Stomach smooth muscle (tissue), 2 donors: ENCODE measurements around the gene NR1I3.

Experiments used
- H3K27ac ChIP-seq: one replicate; pipeline ENCODE4 v1.7.0; 2013; ENCODE audit warnings: mild to moderate bottlenecking, low read length, inconsistent platforms
- H3K27me3 ChIP-seq, 2 donors: one replicate each; pipeline ENCODE4 v1.7.0; 2013; ENCODE audit warnings: low read length in 2 of 2; ENCODE audit not compliant: insufficient read depth in 2 of 2, control insufficient read depth in 1 of 2
- H3K36me3 ChIP-seq, 2 donors: one replicate each; pipeline ENCODE4 v1.7.0; 2013; ENCODE audit warnings: low read length in 2 of 2; ENCODE audit not compliant: control insufficient read depth in 2 of 2, insufficient read depth in 2 of 2
- H3K4me1 ChIP-seq: one replicate; pipeline ENCODE4 v1.7.0; 2013; ENCODE audit warnings: low read length; ENCODE audit not compliant: control insufficient read depth, insufficient read depth
- H3K4me3 ChIP-seq, 2 donors: one replicate each; pipeline ENCODE4 v1.7.0; 2013; ENCODE audit warnings: low read length in 2 of 2
- H3K9ac ChIP-seq, 2 donors: one replicate each; pipeline ENCODE4 v1.7.0; 2013; ENCODE audit warnings: low read length in 2 of 2, mild to moderate bottlenecking in 1 of 2
- H3K9me3 ChIP-seq, 2 donors: one replicate each; pipeline ENCODE4 v1.7.0; 2013; ENCODE audit warnings: low read length in 2 of 2; ENCODE audit not compliant: control insufficient read depth in 2 of 2
- donor health status: healthy.
- donor health status: Pancreatic carcinoma.

The NR1I3 gene

DNA sequence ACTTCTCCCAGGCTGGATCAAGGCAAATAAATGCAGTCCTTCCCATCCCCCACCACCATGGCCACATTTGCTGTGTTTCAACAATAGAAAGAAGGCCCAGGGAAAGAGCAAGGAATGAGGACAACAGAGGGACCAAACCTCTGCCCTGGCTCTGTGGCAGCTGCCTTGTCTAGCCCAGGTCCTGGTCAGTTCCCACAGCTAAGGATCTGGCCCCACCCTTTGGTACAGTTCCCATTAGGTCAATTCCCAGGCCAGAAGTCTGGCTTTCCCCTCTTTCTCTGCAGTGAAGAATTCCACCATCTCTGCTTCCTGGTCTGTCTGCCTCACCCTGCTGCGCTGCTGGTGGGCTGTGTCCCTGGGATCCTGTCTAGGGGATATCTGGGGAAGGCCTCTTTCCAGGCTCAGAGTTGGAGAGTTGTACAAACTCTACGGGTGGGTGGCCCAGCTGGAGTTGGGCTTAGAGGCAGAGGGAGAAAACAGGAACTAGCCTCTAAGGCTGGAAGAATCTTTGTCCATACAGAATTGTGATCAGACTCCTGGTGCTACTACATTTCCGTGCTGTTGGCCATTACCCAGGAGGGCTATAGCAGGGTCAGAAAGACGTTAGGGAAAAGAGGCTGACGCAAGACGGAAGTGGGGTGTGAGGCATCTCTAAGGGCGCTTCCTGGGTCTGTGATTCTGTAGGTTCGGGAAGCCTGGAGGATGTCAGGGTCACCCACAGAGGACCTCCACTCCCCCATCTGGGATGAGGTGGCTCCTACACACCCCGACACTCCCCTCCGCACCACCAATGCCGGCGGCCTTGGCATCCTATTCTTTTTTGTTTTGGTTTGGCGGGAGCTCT is 36.8 kb downstream of the NR1I3 start:
- no peaks in the 10 kb centered on the region for H3K9me3 ChIP-seq
- peak overlapping the region; percentile 99 for H3K27ac ChIP-seq
- no peaks in the 10 kb centered on the region for H3K27me3 ChIP-seq
- peaks cover 66% of the 10 kb centered on the region for H3K4me1 ChIP-seq
- H3K4me3 ChIP-seq = peak overlapping the region; percentile 57 to 99
- peak overlapping the region; percentile 96 to 98 for H3K9ac ChIP-seq
- peaks cover 0 to 6% of the 10 kb centered on the region in 2 donors for H3K36me3 ChIP-seq

DNA sequence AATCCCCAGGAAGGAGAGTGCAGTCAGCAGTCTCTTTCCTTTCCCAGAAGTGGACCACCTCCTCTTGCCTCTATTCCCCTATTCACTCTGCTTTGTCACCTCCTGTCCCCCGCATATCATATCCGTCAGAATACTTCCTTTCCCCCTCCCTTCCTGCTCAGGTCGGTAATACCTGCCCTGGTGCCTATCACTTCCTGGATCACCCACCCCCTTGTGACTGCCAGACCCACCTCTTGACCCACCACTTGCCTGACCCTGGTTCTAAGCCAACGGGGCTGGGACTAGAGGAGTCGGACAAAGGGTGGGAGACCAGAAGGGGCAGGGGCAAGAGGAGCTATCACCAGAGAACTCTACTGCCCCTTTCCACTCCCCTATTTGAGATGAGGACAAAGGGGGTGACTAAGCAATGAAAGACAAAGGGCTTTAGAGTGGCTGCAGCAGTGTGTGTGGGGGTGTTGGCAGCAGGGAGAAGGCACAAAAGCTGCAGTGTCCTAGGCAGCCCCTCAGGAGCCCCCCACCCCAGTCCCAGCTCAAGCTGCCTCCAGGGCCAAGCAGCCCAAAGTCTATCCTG is 37.5 kb downstream of the NR1I3 start:
- peak overlapping the region in 1 of 2 donors; percentile 99 for H3K4me3 ChIP-seq

DNA sequence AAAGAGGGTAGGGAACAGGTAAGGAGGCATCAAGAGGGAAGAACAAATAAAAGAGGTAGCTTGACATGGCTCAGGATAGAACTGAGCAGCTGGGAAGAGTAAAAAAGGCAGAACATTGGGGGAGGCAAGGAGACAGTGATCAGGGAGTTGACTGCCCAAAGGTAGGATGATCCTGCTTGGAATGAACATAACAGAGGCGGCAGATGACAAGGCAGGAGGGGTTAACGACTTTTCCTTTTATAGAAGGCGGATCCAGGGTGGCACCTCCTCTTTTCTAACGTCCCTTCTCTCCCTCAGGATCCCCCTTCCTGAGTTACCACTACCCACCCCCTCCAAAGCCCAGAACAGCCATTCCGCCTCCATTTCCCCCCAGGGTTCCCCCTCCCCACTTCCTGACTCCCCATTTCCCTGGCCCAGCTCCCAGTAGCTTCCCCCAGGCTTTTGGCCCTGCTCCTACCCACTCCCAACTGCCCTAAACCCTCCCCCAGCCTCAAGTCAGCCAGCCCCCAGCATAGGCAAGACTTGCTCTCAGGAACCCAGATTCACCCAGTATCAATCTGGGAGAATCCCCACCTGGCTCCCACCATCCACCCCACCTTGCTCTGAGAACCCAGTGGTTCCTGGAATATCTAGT is 38.4 kb downstream of the NR1I3 start:
- Histone ChIP-seq H3K9ac (peak overlapping the region in 1 of 2 donors; percentile 80), H3K9me3 (no peaks in the 10 kb centered on the region), H3K27me3 (no peaks in the 10 kb centered on the region), H3K27ac (peak overlapping the region; percentile 99), H3K36me3 (peaks cover 0 to 13% of the 10 kb centered on the region in 2 donors), H3K4me3 (peak overlapping the region in 1 of 2 donors; percentile 34), H3K4me1 (peaks cover 69% of the 10 kb centered on the region)

More for the DNA sequence above, 37.5 kb downstream of the NR1I3 start:
- Histone ChIP-seq H3K9ac (peak overlapping the region; percentile 96 to 98), H3K27ac (peak overlapping the region; percentile 99), H3K4me1 (peaks cover 69% of the 10 kb centered on the region), H3K9me3 (no peaks in the 10 kb centered on the region), H3K27me3 (no peaks in the 10 kb centered on the region), H3K36me3 (peaks cover 0 to 7% of the 10 kb centered on the region in 2 donors)

DNA sequence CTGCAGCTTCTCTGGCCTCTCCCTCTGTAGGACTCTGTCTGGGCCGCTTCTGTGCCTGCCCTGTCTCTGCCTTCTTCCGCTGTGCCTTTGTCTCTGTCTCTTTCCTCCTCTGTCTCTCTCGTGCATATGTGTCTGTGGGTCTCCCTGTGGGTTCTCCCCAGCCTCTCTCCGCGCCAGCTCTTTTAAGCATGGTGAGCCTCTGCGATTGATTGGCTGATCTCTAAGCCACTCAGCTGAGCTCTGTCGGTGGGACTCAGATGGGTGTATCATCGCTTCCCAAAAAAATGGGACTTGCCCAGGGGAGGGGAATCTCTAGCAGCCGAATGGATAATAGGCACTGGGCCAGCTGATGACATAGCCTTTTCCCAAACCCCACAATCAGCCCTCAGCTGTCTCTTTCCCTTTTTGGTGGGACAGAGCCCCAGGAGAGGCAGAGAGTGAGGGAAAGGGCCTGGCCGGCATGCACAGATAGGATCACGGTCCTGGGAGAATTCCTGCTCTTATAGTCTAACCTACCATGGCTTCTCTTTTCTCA is 39.0 kb downstream of the NR1I3 start, which contains the start of gene ADAMTS4:
Gene ADAMTS4, minus strand, starts transcription at position 158 of the 535 bp plus-strand sequence. CDS start 427 bp downstream, outside the sequence.
- peak within 1 kb of the TSS; percentile 99 for H3K27ac ChIP-seq
- no peaks in the 10 kb centered on the region for H3K27me3 ChIP-seq
- peaks cover 69% of the 10 kb centered on the region for H3K4me1 ChIP-seq
- H3K9ac ChIP-seq = peak within 1 kb of the TSS in 1 of 2 donors; percentile 80
- no peaks in the 10 kb centered on the region for H3K9me3 ChIP-seq
- peak within 1 kb of the TSS; percentile 66 to 68 for H3K4me3 ChIP-seq
- peaks cover 0 to 12% of the 10 kb centered on the region in 2 donors for H3K36me3 ChIP-seq

DNA sequence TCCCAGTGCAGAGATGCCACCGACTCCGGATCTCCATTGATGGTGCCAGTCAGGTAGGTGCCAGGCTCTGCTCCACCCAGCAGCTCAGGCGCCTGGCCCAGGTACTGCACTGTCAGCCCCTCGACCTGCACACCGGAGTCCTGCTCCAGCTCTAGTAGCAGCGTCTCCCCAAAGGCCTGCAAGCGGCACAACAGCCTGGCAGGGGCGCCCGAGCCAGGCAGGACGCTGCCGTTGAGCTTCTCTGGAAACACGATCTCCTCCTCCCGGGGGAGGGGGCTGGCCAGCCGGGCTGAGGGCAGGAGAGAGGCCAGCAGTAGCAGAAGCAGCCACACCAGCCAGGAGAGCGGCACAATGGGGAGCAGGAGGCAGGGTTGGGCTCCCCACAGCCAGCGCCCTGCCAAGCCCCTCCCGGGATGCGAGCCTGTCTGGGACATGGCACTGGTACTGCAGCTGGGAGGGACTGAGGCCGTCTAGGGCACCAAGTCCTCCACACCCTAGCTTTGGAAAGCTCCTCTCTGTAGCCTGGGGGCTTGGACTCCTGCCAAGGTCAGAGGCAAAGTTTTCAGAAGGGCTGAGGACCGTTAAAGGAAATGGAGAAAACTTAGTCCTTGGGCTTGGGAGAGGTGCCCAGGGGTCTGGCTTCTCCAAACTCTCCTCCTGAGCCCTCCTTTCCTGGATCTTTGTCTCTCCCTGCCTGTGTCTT is 39.7 kb downstream of the NR1I3 start:
- Histone ChIP-seq H3K4me1 (peaks cover 65% of the 10 kb centered on the region), H3K27me3 (no peaks in the 10 kb centered on the region), H3K4me3 (peak overlapping the region; percentile 66 to 68), H3K9ac (peak overlapping the region in 1 of 2 donors; percentile 80), H3K27ac (peak overlapping the region; percentile 99), H3K36me3 (peaks cover 0 to 12% of the 10 kb centered on the region in 2 donors), H3K9me3 (no peaks in the 10 kb centered on the region)

DNA sequence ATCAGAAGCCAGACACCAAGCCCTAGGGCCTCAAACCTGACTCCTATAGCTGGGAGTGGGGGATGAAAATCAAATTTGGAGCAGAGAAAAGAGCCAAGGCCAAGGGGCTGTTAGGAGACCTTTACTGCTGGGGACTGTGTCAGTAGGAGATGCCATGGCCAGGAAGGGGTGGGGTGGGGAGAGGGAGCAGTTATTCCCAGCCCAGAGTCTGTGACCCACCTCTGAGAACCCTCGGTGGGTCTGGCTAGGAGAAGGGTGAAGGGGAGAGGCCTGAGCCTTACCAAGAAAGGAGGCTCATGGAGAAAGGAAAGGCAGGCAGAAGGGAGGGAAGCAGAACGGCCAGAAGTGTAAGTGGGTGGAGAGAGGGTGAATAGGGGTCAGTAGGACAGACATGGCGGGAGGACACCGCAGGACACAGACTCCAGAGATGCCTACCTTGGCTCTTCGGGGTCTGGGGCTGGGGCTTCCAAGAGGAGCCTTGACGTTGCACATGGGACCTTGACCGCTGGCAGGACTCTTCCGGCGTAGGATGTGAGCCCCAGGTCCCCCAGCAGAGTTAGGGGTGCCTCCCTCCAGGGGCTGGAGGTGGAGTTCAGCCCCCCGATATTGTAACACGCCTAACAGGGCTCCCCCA is 40.3 kb downstream of the NR1I3 start:
- Histone ChIP-seq H3K9me3 (no peaks in the 10 kb centered on the region), H3K4me1 (peaks cover 65% of the 10 kb centered on the region), H3K27ac (peak overlapping the region; percentile 99), H3K36me3 (peaks cover 0 to 12% of the 10 kb centered on the region in 2 donors), H3K4me3 (peak overlapping the region; percentile 66 to 68), H3K9ac (peak overlapping the region; percentile 55 to 80), H3K27me3 (no peaks in the 10 kb centered on the region)

DNA sequence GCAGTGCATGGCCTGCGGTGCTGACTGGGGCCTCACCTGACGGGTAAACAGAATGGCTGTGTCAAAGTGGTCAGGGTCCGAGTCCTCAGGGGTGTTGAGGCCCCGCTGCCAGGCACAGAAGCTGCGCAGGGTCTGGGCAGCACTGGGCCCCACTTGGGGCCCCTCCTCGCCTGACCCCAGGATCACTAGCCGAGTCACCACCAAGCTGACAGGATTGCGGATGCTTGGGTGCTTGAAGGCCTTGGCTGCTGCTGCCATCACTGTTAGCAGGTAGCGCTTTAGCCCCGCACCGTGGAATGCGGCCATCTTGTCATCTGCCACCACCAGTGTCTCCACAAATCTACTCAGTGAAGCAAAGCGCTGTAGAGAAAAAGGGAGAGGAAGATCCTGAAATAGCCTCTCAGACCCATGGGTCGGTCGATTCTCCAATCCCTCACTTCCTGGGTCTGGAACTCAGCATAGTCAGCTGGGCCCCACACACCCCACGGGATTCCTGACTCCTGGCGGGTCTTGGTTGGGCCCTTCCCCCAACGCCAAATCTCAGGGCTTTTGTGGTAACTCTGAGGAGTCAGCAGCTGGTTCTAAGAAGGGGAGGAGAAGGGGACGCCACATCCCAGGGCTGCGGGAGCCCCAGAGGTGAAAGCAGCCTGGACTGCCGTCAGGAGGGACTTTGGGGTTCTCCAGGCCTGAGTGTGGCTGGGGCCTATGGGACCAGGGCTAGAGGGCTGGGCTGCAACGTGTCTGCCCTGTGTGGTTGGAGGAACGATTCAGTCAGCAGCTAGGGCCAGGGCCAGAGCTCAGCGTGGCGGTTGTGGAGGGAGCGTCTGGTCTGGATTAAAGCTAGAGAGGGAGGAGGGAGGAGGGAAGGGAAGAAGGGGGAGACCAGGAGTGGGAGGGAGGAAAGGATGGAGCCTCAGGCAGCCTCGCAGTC is 41.2 kb downstream of the NR1I3 start:
- Histone ChIP-seq H3K9me3 (no peaks in the 10 kb centered on the region), H3K27ac (peak overlapping the region; percentile 99), H3K27me3 (no peaks in the 10 kb centered on the region), H3K4me1 (peaks cover 67% of the 10 kb centered on the region), H3K9ac (peak overlapping the region; percentile 51 to 80), H3K4me3 (peak overlapping the region; percentile 66 to 68), H3K36me3 (peaks cover 0 to 15% of the 10 kb centered on the region in 2 donors)

DNA sequence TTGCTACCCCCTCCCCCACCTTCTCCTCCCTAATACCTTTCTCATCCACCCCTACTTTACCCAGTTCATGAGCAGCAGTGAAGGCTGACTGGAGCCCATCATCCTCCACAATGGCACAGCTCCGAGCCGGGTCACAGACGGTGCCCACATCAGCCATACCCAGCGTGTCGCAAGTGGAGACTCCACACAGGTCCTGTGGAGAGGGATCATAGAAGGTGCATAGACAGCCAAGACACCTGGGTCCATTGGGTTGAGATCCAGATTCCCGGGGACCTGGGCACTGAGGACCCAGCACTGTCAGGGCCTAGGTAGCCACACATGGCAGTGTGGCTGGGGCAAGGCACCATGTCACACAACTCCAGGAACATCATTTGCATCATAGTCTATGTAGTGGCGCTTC is 41.9 kb downstream of the NR1I3 start:
- no peaks in the 10 kb centered on the region for H3K27me3 ChIP-seq
- H3K27ac ChIP-seq = no peak overlapping the region
- H3K4me3 ChIP-seq = peak overlapping the region; percentile 22 to 68
- H3K36me3 ChIP-seq = peaks cover 0 to 18% of the 10 kb centered on the region in 2 donors
- peak overlapping the region in 1 of 2 donors; percentile 80 for H3K9ac ChIP-seq
- peaks cover 60% of the 10 kb centered on the region for H3K4me1 ChIP-seq
- H3K9me3 ChIP-seq = no peaks in the 10 kb centered on the region

DNA sequence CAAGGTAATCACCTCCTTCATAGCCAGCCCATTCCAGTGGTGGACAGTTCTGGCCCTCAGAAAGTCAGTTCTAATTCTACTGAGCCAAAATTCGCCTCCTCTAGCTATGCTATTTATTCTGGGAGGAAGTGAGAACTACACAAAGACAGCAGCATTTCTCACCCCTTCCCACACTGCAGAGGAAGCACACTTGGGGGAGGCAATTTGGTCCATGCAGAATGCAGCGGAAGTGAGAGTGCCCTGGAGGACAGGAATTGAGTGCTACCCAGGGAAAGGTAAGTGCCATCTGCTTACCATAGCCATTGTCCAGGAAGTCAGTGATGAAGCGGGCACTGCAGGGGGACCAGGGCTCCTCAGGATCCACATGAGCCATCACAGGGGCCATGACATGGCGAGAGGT is 42.8 kb downstream of the NR1I3 start:
- Histone ChIP-seq H3K9ac (peak overlapping the region in 1 of 2 donors; percentile 80), H3K9me3 (no peaks in the 10 kb centered on the region), H3K4me1 (peaks cover 51% of the 10 kb centered on the region), H3K4me3 (peak overlapping the region in 1 of 2 donors; percentile 54), H3K27me3 (no peaks in the 10 kb centered on the region), H3K27ac (no peak overlapping the region), H3K36me3 (peaks cover 0 to 18% of the 10 kb centered on the region in 2 donors)
